ENCODE measurements around the gene CROCC2. TPM values are rescaled to one million over a fixed set of nuclear protein-coding genes. Genes with fewer than 3 reads are reported as not detected.

The CROCC2 gene
- polyA plus RNA-seq, 1 donor (not counting 4 experiments of a cell fraction or from before 2014, with no cell fraction given): not detected

- H3K4me3 ChIP-seq (ENCODE audit: control insufficient read depth in 2 of 3, extremely low read depth in 1 of 3, insufficient read depth in 2 of 3, low read depth in 1 of 3, low read length in 3 of 3): no peak overlapping the region
- no peaks in the 10 kb centered on the region for H4K20me1 ChIP-seq (ENCODE audit: control insufficient read depth, extremely low read depth, insufficient read depth, low read length)
- peaks cover 8% of the 10 kb centered on the region for H3K27me3 ChIP-seq (ENCODE audit: control insufficient read depth, extremely low read depth, insufficient read depth, low read length)
- peaks cover 5% of the 10 kb centered on the region for H3K9me3 ChIP-seq (ENCODE audit: control insufficient read depth, low read depth, low read length)
- H3K79me2 ChIP-seq (ENCODE audit: control insufficient read depth, insufficient read depth, low read length): no peaks in the 10 kb centered on the region
- DNase-seq (ENCODE audit: low read depth, low spot score) (no peak), FAIRE-seq (no peak)
- H3K4me1 ChIP-seq (ENCODE audit: control insufficient read depth, extremely low read depth, insufficient read depth, low read length): no peaks in the 10 kb centered on the region
- TF ChIP-seq EZH2 (IDR thresholded peaks at IDR 0.05; ENCODE audit: low read length) (no peak), CTCF (optimal IDR thresholded peaks at IDR 0.05 in 1 of 3, IDR thresholded peaks at IDR 0.05 in 1 of 3, conservative IDR thresholded peaks at IDR 0.05 in 1 of 3; ENCODE audit: extremely low read depth in 1 of 3, insufficient read depth in 2 of 3, low read length in 3 of 3) (no peak)
- no peaks in the 10 kb centered on the region for H3K36me3 ChIP-seq (ENCODE audit: control insufficient read depth in 2 of 2, extremely low read depth in 1 of 2, insufficient read depth in 2 of 2, low read length in 2 of 2)
- H3K4me2 ChIP-seq (ENCODE audit: control insufficient read depth, extremely low read depth, insufficient read depth, low read depth, low read length): no peak overlapping the region
- dilution Hi-C loops (cut with MboI; ENCODE audit: extremely low pct_ligation_motif_present, low sequenced_read_pairs): no loop called here
- no peaks in the 10 kb centered on the region for H3K9me1 ChIP-seq (ENCODE audit: control insufficient read depth, extremely low read depth, insufficient read depth, low read length)
- no peak overlapping the region for H2AFZ ChIP-seq (ENCODE audit: control insufficient read depth, low read length)
- H3K9ac ChIP-seq (ENCODE audit: control insufficient read depth, extremely low read depth, insufficient read depth, low read length): no peak overlapping the region
- H3K27ac ChIP-seq (ENCODE audit: control insufficient read depth, insufficient read depth, low read length): no peak overlapping the region
Observed at GRCh38 chr2:240858321-240858720, 47.8 kb upstream of the CROCC2 start.

GRCh38 chr2:240858871-240859270 lies 47.3 kb upstream of the CROCC2 start:
- H3K4me3 ChIP-seq (ENCODE audit: control insufficient read depth in 2 of 3, extremely low read depth in 1 of 3, insufficient read depth in 2 of 3, low read depth in 1 of 3, low read length in 3 of 3): no peak overlapping the region
- no peaks in the 10 kb centered on the region for H3K36me3 ChIP-seq (ENCODE audit: control insufficient read depth in 2 of 2, extremely low read depth in 1 of 2, insufficient read depth in 2 of 2, low read length in 2 of 2)
- H3K27ac ChIP-seq (ENCODE audit: control insufficient read depth, insufficient read depth, low read length): no peak overlapping the region
- no peak overlapping the region for H3K9ac ChIP-seq (ENCODE audit: control insufficient read depth, extremely low read depth, insufficient read depth, low read length)
- no peak for FAIRE-seq
- DNase-seq (ENCODE audit: low read depth, low spot score): no peak
- peaks cover 5% of the 10 kb centered on the region for H3K9me3 ChIP-seq (ENCODE audit: control insufficient read depth, low read depth, low read length)
- no peaks in the 10 kb centered on the region for H3K9me1 ChIP-seq (ENCODE audit: control insufficient read depth, extremely low read depth, insufficient read depth, low read length)
- dilution Hi-C loops (cut with MboI; ENCODE audit: extremely low pct_ligation_motif_present, low sequenced_read_pairs): no loop called here
- H3K4me1 ChIP-seq (ENCODE audit: control insufficient read depth, extremely low read depth, insufficient read depth, low read length): no peaks in the 10 kb centered on the region
- H3K79me2 ChIP-seq (ENCODE audit: control insufficient read depth, insufficient read depth, low read length): no peaks in the 10 kb centered on the region
- no peak overlapping the region for H3K4me2 ChIP-seq (ENCODE audit: control insufficient read depth, extremely low read depth, insufficient read depth, low read depth, low read length)
- H3K27me3 ChIP-seq (ENCODE audit: control insufficient read depth, extremely low read depth, insufficient read depth, low read length): peaks cover 8% of the 10 kb centered on the region
- TF ChIP-seq EZH2 (IDR thresholded peaks at IDR 0.05; ENCODE audit: low read length) (no peak), CTCF (optimal IDR thresholded peaks at IDR 0.05 in 1 of 3, IDR thresholded peaks at IDR 0.05 in 1 of 3, conservative IDR thresholded peaks at IDR 0.05 in 1 of 3; ENCODE audit: extremely low read depth in 1 of 3, insufficient read depth in 2 of 3, low read length in 3 of 3) (no peak)
- H4K20me1 ChIP-seq (ENCODE audit: control insufficient read depth, extremely low read depth, insufficient read depth, low read length): no peaks in the 10 kb centered on the region
- H2AFZ ChIP-seq (ENCODE audit: control insufficient read depth, low read length): no peak overlapping the region

Data from keratinocyte (primary cell).